MM.1S (cell line): ENCODE data around the gene PRKD2.

ENCODE experiments used
- CTCF ChIP-seq: fragments of 300-600 bp; sonication (generic); IDR thresholded peaks from 2 replicates; pipeline ENCODE4 v1.5.1; 2016; ENCODE audit warnings: antibody characterized with exemption, low read length, mixed read lengths
- EZH2phosphoT487 ChIP-seq: fragments of 300-600 bp; sonication (generic); IDR thresholded peaks from 2 replicates; pipeline ENCODE4 v1.6.1; 2018; ENCODE audit warnings: antibody characterized with exemption, low read length

- no peak for TF ChIP-seq CTCF
- TF ChIP-seq EZH2phosphoT487: no peak
Measured at GRCh38 chr19:46762245-46762890, 45.5 kb upstream of the PRKD2 start.
